ENCODE measurements around the gene TMEM51. TPM values are rescaled to one million over a fixed set of nuclear protein-coding genes. Genes with fewer than 3 reads are reported as not detected.

Gene TMEM51
- total RNA-seq, 1 experiment from 2014 or later, result 23.4 TPM

DNA sequence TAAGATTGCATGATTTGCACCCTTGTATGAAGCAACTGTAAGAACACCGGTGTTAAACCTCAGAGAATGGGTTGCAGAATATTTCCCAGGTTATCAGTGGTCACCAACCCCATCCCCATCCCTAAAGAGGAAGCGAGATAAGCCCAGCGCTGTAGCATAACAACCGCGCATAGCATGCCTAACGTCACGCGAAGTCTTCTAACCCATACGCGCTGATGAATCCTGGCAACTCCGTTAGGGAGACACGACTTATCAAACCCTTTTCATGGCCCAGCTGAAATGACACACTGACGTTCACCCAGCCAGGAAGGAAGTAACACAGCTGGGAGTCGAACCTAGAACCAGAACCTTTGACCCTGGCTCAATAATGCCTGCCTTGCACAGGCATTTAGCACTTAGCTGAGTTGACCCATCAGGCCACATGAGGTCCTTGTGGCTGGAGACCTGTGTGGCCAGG, 24.2 kb downstream of the TMEM51 start:
- no peak for DNase-seq (ENCODE audit: low read depth)

DNA sequence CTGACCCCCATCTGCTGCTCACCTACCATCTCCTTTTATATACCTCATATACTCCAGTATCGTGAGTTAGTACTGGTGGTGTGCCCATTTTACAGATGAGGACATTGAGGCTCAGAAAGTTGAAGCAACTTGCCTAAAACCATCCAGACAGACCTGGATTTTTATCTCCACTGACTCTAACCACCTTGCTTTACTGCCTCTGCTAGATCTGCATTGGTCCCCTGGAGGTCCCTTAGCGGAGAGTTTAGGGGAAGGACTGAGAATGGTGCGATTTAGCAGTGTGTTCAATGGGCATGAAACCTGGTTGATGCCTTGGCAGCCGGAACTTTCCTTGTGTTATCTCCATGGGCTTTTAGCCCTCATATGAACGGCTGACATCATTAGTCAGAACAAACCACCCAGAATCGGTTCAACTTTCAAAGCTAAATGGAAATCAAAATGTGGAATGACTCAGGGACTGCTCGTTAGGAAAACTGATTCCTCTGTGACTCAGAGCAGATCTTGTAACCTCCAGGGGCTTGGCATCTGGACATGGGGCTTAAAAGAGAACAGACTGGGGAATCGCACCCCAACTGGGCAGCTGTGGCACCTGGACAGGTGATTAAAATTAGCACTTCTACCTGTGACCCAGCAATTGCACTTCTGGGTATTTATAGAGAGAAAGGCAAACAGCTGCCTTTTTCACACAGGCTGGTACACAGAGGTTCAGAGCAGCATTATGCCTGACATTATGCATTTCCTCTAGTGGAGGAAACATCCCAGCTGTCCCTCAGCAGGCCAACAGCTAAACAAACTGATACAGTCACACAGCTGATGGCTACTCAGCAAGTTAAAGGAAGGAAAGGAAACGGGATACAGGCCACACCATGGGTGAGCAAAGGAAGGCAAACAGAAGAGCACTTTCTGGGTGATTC, 25.3 kb downstream of the TMEM51 start:
- DNase-seq (ENCODE audit: low read depth), result peak; percentile 98

GRCh38 chr1:15179485-15179883, 25.9 kb downstream of the TMEM51 start:
- no peak for DNase-seq (ENCODE audit: low read depth)

GRCh38 chr1:15180189-15180588, 26.6 kb downstream of the TMEM51 start:
- DNase-seq (ENCODE audit: low read depth), result peak; percentile 64

GRCh38 chr1:15180945-15181523, 27.5 kb downstream of the TMEM51 start:
- DNase-seq (ENCODE audit: low read depth), result no peak

DNA sequence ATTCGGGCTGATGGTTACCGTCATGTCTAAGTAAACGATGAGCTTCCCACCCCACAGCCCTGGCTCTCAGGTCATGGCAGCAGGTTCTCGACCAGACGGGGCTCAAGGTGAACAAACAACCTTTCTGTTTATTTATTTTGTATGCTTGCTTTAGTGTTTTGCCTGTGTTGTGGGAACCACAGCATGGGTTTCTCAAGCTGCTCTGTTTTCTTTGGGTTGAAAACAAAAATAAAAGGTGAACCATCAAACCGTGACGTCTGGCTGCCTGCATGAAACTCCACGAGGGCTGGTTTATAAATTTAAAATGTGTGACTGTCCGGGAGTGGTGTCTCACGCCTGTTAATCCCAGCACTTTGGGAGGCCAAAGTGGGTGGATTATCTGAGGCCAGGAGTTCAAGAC, 28.0 kb downstream of the TMEM51 start:
- no peak for DNase-seq (ENCODE audit: low read depth)

- DNase-seq (ENCODE audit: low read depth), result no peak
Measured at GRCh38 chr1:15184436-15185241, 31.1 kb downstream of the TMEM51 start.

DNA sequence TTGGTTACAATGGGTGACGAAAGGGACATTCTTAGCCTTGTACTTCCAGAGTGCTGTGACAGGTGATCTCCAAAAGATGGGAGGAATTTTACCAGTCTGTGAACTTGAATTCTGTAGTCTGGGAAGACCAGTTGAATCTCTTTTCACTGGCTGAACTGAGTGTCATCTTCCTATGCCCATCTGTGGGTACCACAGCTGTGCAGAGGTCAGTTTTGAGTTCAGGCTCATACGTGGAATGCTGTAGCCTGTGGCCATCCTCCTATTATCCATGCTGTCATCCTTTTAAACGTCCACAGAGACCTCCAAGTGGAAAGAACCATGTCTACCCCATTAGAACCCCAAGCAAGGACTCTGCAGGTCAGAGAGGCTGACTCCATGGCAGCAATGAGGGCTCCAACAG, 32.1 kb downstream of the TMEM51 start:
- peak; percentile 62 for DNase-seq (ENCODE audit: low read depth)

- DNase-seq (ENCODE audit: low read depth), result no peak
Measured at GRCh38 chr1:15186073-15186845, 32.7 kb downstream of the TMEM51 start.

DNA sequence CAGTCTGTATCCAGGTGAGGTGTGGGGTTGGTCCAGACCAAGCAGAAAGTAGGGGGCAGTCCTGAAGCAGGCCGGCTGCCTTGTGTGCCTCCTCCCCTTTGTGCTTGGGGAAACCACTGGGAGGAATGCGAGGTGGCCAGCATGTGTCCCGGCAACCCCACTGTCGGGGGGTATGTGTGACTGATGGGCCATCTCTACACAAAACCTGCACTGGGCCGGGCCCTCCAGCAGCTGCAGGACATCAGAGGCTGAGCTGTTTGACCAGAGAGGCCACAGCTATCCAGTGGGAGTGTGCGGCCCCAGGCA, 33.3 kb downstream of the TMEM51 start:
- peak; percentile 89 for DNase-seq (ENCODE audit: low read depth)

- DNase-seq (ENCODE audit: low read depth), result peak; percentile 58
Measured at GRCh38 chr1:15187175-15188129, 33.9 kb downstream of the TMEM51 start.

DNA sequence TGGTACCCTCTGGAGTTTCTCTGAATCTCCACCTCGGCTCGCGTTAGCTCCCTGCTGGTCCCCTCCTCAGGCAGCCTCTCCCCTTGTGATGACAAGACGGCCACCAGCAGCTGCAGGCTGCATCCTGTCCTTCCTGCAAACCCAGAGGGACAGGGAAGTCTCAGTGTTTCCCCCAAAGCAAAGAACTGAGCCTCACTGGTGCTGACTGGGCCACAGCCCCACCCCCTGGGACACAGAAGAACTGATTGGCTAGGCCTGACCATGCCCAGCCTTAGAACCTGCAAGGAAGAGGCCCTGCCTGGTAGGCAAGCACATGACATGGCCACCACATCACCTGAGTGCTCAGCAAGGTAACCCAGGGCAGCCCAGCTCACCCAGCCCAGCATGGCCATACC, 34.6 kb downstream of the TMEM51 start:
- DNase-seq (ENCODE audit: low read depth), result no peak

- DNase-seq (ENCODE audit: low read depth), result peak; percentile 50
Measured at GRCh38 chr1:15188678-15189077, 35.1 kb downstream of the TMEM51 start.

DNA sequence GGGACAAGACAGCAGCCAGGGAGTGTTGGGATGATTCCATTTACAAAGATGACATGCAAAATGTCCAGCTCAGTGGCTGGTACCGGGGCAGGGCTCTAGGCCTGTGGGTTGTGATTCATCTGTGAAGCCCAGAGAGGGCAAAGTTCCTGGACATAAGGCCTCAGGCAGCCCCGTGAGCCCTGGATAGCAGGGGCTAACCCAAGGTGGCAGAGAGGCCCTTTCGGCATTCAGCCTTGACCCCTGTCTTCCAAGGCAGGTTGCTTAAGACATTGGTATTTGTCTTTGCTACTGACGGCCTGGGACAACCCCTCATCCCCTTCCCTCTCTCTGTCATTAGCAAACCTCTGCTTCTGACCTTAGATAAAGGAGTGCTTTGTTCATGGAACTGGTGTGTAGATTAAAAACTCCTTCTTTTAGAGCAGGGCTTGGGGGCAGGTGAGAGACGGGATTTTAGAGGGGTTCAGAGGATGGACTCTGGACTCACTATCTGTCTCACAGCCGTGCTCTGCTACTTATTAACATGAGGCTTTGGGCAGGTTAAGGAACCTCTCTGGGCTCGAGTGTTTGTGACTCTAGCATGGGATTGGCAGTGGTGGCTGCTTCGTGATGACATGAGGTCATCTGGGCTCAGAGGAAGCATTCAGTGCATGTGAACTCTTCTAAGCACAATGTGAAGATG, 36.3 kb downstream of the TMEM51 start:
- DNase-seq (ENCODE audit: low read depth), result peak; percentile 72

- no peak for DNase-seq (ENCODE audit: low read depth)
Measured at GRCh38 chr1:15191267-15191666, 37.7 kb downstream of the TMEM51 start.

DNA sequence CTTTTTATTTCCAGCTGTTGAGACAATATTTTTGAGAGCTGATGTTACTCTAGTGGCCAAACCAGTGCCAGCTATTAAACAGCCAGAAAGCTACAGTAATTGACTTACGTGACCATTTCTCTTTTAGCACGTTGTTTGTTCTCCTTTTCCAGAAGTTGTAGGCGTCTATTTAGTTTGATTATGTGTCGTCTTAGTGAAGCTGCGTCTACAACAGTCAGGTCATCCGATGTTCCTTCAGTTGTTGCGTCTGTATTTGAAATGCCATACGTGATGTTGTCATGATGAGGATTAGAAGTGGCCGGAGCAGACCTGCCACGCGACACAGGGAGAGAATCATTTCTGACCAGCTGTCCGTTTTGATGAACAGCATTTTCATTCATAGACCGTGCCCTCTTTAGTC, 38.2 kb downstream of the TMEM51 start:
- no peak for DNase-seq (ENCODE audit: low read depth)

DNA sequence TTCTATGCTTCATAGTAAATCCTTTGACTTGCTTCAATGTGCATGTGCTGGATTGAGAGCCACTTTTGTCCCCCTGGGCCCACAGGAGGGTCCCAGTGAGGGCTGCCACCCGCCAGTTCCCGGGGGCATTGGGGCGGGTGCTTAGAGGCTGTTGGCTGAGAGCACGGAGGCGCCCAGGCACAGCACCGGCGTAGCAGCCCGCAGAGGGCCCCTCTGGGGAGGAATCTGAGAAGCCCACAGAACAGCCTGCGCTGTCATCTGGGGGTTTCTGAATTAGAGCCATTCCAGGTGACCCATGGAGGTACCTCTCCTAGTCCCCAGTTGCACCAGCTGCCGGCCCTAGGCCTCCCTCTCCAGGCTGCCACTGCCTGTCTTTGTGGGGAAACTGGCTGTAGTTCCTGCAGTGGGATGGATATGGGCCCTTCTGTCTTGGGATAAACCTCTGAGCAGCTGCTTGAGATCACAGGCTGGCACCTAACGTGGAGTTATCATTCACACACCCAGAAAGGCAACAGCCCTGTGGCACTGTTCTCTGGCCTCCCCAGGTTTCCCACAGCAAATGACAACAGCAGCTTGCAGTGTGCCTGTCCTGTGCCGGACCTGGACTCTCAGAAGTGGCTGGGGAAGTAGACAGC, 39.5 kb downstream of the TMEM51 start:
- DNase-seq (ENCODE audit: low read depth), result no peak

DNA sequence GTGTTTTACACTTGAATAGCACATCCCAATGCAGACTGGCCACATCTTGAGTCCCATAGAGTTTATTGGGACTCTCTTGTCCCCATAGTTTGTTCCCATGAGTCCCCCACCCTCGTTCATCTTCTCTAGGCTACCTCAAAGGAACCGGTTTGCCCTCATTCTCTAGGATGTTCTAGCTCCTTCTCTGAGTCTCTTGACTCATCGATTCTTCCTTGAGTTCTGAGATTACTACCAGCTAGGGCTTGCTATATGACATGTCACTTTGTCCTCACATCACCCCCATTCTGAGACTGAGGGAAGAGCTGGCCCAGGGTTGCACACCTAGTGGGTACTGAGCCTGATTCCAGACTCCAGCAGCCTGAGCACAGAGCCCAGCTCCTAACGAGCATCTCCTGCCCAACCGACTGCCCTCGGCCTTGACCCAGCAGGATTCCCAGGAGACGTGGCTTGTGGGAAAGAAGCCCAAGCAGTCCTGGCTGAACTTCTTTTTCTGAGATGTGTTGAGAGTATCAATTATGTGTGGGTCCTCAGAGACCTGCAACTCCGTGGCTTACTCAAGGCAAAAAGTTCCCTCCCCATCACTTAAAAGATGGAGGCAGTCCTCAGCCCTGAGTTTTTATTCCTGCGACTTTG, 42.0 kb downstream of the TMEM51 start:
- DNase-seq (ENCODE audit: low read depth), result no peak

DNA sequence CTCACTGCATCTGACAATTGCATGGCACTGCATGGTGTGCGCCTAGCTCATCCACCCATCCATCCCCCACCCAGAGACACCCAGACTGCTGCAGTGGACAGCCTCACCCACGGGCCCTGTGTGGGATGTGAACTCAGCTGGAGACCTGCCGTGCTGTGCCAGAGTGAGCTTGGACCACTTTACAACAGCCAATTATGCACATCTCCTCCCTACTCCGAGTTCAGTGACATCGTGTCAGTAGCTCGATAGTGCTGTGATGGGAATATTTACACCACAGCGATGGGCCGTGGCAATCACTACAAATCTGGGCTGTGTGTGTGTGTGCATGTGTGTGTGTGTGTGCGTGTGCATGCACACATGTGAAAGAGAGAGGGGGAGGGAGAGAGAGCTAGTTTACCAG, 42.5 kb downstream of the TMEM51 start:
- no peak for DNase-seq (ENCODE audit: low read depth)

All from RPMI7951 (cell line).